AG04449 (cell line): ENCODE results near the gene SPEM1.

ENCODE experiments used
- CTCF ChIA-PET: fragments of 350-600 bp; formaldehyde crosslinking; extraction: SDS; loops from one replicate; lab custom pipeline; 2021; ENCODE audit warnings: antibody characterized with exemption; lab: Yijun Ruan, JAX
- POLR2A ChIA-PET: fragments of 400-600, 350-600 bp; formaldehyde crosslinking; extraction: SDS; loops from one replicate; lab custom pipeline; 2020; ENCODE audit warnings: antibody characterized with exemption, inconsistent platforms; lab: Yijun Ruan, JAX
- DNase-seq: peaks from one replicate; pipeline ENCODE4 v3.0.0-alpha.2; 2010; ENCODE audit warnings: low read depth, low spot score
- H3K4me3 ChIP-seq: 2 replicates; pipeline ENCODE4 v1.5.1; 2011; ENCODE audit warnings: low read depth, mild to moderate bottlenecking, control low read depth, low read length
- CTCF ChIP-seq: IDR thresholded peaks from one replicate; pipeline ENCODE4 v1.5.1; 2011; ENCODE audit warnings: mild to moderate bottlenecking, moderate library complexity, low read length, control low read depth, inconsistent platforms; ENCODE audit not compliant: insufficient read depth; ENCODE audit errors: missing control alignments

SPEM1 gene

GRCh38 chr17:7407485-7408251 is 12.5 kb upstream of the SPEM1 start, which contains the start of gene NLGN2:
NLGN2 (plus strand) TSS chr17:7407845; CDS start chr17:7408256, 411 bp downstream.
- POLR2A ChIA-PET = interaction anchor here (0.6 kb wide), 1 partner anchor 47 kb away, joined by 3 read pairs; no protein-coding TSS in a partner anchor
- no peak for DNase-seq
- peak within 1 kb of the TSS; percentile 36 for H3K4me3 ChIP-seq

GRCh38 chr17:7408252-7408727 is 11.8 kb upstream of the SPEM1 start:
- no peak overlapping the region for H3K4me3 ChIP-seq
- ChIA-PET CTCF (interaction anchor here (1.0 to 1.3 kb wide), 2 partner anchors 52 to 280 kb away, joined by 3 read pairs; partner anchors contain the start of gene WRAP53), POLR2A (no interaction called here)
- no peak for TF ChIP-seq CTCF
- DNase-seq = no peak

More at GRCh38 chr17:7407485-7408251, 12.5 kb upstream of the SPEM1 start, which contains the start of gene NLGN2:
- no peak for TF ChIP-seq CTCF
- CTCF ChIA-PET = interaction anchor here (1.0 to 2.0 kb wide), 3 partner anchors 29 to 280 kb away, joined by 3 to 12 read pairs (median 3); partner anchors contain the start of genes TMEM102 and WRAP53

- no peak overlapping the region for H3K4me3 ChIP-seq
- TF ChIP-seq CTCF = no peak
- DNase-seq = no peak
- POLR2A ChIA-PET = no interaction called here
- CTCF ChIA-PET = no interaction called here
Observed at GRCh38 chr17:7408863-7409262, 11.3 kb upstream of the SPEM1 start.

GRCh38 chr17:7409716-7410115 is 10.4 kb upstream of the SPEM1 start:
- ChIA-PET CTCF (no interaction called here), POLR2A (no interaction called here)
- H3K4me3 ChIP-seq = no peak overlapping the region
- no peak for TF ChIP-seq CTCF
- DNase-seq = no peak

- no peak for TF ChIP-seq CTCF
- DNase-seq = no peak
- ChIA-PET CTCF (interaction anchor here (0.8 kb wide), 1 partner anchor 11 kb away, joined by 3 read pairs; no protein-coding TSS in a partner anchor), POLR2A (no interaction called here)
- no peak overlapping the region for H3K4me3 ChIP-seq
Observed at GRCh38 chr17:7410634-7411426, 9.3 kb upstream of the SPEM1 start.
